OCI-M2 (cell line): ENCODE measurements around the gene CUBN.
"Not testable (repeated sequence)": the region's sequence is repeated elsewhere in the genome, so short reads cannot be mapped to it uniquely, and the experiment has no call there.

ENCODE experiments used
- DNase-seq: peaks from one replicate; lab custom pipeline; 2025; ENCODE audit not compliant: unreplicated experiment; lab: John Stamatoyannopoulos, UW

The CUBN gene

GRCh38 chr10:16832351-16833080 is 297.1 kb downstream of the CUBN start:
- DNase-seq: no peak

- no peak for DNase-seq
Observed at GRCh38 chr10:16828701-16829175, 300.9 kb downstream of the CUBN start.

DNA sequence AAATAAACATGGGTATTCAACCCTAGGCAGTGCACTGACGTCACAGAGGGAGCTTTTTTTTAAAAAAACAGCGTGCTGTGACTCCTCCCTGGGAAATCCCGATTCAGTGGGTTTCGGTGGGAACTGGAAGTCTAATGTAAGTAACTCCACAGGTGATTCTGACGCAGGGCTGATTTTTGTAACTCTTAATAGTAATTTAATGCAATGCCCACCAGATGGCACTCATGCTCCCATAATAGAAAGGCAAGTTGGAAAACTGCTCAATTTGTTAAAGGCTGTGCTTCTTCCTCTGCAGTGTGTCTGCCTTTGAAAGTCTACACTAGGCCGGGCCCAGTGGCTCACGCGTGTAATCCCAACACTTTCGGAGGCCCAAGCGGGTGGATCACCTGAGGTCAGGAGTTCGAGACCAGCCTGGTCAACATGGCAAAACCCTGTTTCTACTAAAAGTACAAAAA is 301.5 kb downstream of the CUBN start:
- no peak for DNase-seq

DNA sequence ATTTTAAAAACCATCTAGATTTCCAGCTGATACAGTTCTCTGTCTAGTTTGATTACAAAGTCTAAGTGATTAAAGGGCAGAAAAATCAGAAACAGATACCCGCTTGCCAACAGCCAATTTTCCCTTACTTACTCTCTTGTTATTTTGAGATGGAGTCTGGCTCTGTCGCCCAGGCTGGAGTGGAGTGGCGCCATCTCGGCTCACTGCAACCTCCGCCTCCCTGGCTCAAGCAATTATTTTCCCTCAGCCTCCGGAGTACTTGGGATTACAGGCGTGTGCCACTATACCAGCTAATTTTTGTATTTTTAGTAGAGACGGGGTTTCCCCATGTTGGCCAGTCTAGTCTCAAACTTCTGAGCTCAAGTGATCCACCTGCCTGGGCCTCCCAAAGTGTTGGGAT is 302.1 kb downstream of the CUBN start:
- not testable (repeated sequence) for DNase-seq

DNA sequence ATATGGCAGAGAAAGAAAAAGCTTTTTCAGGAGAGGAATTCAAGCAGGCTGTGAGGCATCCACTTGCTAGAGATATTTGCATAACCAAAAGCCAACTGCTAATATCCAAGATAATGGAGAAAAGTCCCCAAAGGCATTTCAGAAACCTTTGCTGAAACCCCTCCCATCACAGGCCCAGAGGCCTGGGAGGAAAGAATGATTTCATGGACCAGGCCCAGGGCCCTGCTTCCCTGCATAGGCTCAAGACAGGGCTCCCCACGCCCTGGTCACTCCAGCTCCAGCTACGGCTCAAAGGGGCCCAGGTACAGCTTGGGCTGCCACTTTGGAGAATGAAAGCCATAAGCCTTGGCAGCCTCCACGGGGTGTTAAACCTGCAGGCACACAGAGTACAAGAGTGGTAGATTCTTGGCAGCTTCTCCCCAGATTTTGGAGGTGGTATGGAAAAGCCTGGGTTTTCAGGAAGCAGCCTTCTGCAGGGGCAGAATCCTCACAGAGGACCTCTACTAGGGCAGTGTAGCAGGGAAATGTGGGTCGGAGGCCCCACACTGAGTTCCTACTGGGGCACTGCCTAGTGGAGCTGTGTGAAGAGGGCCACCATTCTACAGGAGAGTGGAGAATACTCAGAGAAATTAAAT is 306.8 kb downstream of the CUBN start:
- DNase-seq: no peak

DNA sequence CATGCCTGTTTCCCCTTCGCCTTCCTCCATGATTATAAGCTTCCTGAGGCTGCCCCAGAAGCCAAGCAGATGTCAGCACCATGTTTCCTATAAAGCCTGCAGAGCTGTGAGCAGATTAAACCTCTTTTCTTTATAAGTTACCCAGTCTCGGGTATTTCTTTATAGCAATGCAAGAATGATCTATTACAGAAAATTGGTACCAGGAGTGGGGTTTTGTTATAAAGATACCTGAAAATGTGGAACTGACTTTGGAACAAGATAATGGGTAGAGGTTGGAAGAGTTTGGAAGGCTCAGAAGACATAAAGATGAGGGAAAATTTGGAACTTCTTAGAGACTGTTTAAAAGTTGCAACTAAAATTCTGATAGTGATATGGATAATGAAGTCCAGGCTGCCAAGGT is 307.6 kb downstream of the CUBN start:
- DNase-seq: no peak

DNA sequence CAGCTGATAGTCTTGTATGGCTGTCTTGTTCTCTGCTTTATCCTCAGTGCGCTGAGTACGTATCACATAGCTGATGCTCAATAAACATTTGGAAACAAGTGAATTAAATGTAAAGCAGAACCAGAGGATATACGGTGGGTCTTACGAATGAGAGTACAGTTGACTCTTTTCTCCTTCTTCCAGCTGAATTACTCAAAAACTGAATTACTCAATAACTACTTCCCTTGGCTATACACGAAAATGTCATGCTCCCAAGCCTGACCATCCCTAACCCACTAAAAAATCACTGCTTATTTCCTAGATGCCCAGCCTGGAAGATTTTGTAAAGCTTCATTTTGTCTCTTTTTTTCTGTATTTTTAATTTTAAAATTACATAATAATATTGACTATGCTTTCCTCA is 309.2 kb downstream of the CUBN start:
- no peak for DNase-seq

GRCh38 chr10:16820018-16820417 is 309.6 kb downstream of the CUBN start:
- DNase-seq: no peak

GRCh38 chr10:16819436-16819835 is 310.2 kb downstream of the CUBN start:
- no peak for DNase-seq

DNA sequence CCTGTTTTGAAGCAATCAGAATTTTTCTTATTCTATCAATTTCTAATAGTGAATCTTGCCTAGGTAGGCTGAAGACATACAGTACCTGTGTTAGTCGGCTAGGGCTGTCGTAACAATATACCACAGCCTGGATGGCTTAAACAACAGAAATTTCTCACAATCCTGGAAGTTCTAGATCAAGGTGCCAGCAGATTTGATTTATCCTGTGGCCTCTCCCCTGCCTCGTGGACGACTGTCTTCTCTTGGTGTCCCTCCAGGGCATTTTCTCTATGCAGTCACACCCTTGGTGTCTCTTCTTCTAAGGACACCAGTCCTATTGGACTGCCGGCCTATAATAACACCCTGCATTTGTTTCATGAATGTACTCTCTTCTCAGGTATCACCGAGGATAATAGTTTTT is 310.6 kb downstream of the CUBN start:
- DNase-seq: no peak

- DNase-seq: peak; percentile 89
Observed at GRCh38 chr10:16817125-16818019, 312.2 kb downstream of the CUBN start, which contains the start of gene RSU1. TSS of gene RSU1 (minus strand) at chr10:16817424. CDS start at chr10:16817081, 343 bp downstream.

DNA sequence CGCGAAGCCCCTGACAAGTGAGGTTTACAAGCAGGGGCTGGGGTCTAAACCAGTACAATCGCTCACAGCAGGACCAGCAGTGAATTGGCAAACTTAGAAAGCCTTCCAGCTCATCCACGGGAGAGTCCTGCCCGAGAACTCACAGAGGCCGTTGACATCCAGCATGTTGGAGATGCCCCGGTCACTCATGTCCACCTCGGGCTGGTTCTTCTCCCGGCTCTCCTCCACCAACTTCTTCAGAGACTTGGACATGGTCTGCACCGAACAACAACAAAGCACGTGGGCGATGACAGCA is 312.8 kb downstream of the CUBN start:
- DNase-seq: no peak

DNA sequence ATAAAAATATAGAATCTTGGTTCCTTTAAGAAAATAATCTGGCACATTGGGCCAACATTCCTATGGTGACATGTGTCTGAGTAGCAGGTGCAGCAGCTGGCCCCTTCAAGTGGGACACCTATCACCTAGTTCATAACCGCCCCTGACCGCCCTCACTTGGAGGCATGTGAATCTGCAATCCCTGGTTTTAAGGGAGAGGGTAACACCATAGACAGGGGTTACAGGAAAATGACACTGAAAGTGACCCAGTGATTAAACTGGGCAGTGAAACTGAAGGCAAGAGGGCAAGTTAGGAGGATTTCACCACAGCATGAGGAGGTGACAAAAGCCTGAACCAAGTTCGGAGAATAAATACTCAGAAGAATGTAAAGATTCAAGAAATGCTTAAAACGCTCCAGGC is 313.4 kb downstream of the CUBN start:
- no peak for DNase-seq

GRCh38 chr10:16814012-16814411 is 315.6 kb downstream of the CUBN start:
- DNase-seq: no peak

DNA sequence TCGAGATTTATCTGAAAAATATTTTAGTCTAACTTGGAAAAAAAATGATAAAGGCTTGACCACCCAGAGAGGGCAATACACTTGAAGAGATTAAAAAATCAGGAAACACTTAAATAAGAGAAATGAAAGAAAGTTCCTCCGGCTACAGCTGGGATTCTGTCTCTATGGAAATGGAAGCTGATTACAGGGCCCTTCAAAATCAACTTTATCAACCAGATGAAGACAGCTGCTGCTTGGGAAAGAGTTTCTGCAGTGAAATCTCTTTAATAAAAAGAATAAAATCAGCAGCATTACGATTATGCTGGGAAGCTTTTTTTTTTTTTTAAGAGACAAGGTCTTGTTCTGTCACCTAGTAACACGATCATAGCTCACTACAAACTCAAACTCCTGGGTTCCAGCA is 316.9 kb downstream of the CUBN start:
- DNase-seq: no peak

DNA sequence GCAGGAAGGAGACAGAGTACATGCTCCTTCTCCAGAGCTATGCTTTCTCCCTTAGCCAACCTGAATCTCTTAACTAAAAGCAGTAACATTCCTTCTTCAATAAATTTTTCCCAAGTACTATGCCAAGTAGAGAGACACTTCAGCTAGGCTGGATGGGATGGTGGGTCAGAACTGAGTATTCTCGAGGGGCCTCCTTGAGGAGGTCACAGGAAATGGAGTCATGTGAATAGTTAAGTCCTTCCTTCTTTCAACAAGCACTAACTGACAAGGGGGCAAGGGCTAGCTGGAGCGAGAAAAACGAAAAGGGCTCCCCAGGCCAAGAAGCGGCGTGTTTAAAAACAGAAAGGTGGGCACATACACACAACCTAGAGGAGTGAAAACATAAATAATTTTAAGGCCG is 317.8 kb downstream of the CUBN start:
- no peak for DNase-seq

DNA sequence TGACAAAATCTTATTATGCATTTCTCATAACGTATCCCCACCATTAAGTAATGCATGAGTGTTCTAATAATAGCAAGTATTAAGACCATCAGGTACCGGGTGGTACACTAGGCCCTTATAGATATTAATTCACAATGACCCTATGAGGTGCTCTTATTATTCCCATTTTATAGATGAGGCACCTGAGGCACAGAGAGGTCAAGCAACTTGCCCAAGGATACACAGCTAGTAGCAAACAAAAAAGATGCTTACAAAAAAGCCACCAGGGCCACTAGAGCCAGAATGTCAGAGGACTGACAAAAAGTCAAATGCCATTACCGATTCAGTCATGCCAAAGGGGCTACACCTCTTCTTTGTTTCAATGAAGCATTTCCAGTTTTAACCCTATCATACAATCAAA is 318.3 kb downstream of the CUBN start:
- DNase-seq: no peak

- DNase-seq: no peak
Observed at GRCh38 chr10:16809074-16809718, 320.4 kb downstream of the CUBN start.

DNA sequence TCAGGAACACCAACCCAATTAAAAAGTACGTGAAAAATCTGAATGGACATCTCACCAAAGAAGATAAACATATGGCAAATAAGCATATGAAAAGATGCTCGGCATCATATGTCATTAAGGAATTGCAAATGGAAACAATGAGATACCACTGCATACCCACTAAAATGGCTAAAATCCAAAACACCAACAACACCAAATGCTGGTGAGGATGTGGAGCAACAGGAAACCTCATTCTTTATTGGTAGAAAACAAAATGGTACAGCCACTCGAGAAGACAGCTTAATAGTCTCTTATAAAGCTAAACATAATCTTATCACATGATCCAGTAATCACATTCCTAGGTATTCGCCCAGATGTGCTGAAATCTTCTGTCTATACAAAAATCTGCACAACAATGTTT is 325.5 kb downstream of the CUBN start:
- DNase-seq: no peak

DNA sequence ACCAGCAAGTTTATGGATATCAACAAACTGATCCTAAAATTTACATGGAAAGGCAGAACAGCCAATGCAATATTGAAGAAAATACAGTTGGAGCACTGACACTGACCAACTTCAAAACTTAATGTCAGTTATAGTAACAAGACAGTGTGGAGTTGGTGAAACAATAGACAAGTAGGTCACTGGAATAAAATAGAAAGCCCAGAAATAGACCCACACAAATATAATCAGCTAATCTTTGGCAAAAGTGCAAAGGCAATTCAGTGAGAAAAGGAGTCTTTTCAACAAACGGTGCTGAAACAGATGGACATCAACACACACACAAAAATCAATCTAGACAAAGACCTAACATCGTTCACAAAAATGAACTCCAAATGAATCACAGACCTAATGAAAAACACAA is 326.1 kb downstream of the CUBN start:
- no peak for DNase-seq

GRCh38 chr10:16799621-16800020 is 330.0 kb downstream of the CUBN start:
- no peak for DNase-seq
